T-helper 2 cell treated with Interferon-gamma antibody and Interleukin-4, amounts not matched to agents 5 μg/mL and 100 μg/mL, for 36 hours (primary cell): ENCODE data around the gene ADAMTS17.

Experiments
- DNase-seq: peaks from one replicate; pipeline ENCODE4 v3.0.0; 2021; ENCODE audit warnings: low spot score
- H3K27ac Mint-ChIP-seq: one replicate; pipeline ENCODE4 v1.8.0; 2021; ENCODE audit warnings: mild to moderate bottlenecking, mixed read lengths
- H3K27me3 Mint-ChIP-seq: one replicate; pipeline ENCODE4 v1.8.0; 2021; ENCODE audit warnings: low read depth, mixed read lengths
- H3K36me3 Mint-ChIP-seq: one replicate; pipeline ENCODE4 v1.8.0; 2021; ENCODE audit warnings: low read depth, mixed read lengths
- H3K4me1 Mint-ChIP-seq: one replicate; pipeline ENCODE4 v1.8.0; 2021; ENCODE audit warnings: low read depth, mixed read lengths
- H3K4me3 Mint-ChIP-seq: one replicate; pipeline ENCODE4 v1.8.0; 2022; ENCODE audit warnings: mild to moderate bottlenecking, moderate library complexity, mixed read lengths
- H3K9me3 Mint-ChIP-seq: one replicate; pipeline ENCODE4 v1.8.0; 2021; ENCODE audit warnings: mixed read lengths

ADAMTS17 gene

DNA sequence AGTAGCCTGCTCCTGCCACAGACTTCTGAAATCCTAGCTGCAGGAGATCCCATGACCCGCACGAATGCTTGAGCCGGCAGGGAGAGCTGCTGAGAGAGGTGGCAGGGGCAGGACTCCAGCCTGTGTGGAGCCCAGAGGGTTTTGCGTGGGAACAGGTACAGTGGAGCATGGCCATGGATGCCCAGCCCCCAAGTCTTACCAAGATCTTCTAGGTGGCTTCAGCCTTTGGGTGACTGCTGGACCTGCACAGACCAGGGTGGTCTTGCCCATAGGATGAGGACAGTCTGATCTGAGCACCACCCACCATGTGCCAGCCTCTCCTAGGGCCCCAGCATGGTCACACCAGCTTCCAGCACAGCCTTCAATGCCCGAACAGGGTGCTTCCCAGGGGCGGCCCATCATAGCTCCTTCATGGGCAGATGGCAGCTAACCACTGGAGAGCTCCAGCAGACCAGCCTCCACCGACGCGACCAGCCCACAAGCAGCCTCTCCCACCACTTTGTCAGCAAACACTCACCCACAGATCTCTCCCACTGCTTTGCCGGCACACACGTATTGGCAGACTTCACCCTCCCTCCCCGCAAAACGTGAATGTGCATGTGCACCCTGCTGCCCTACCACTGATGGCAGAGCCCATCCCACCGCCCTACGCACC is 56.0 kb downstream of the ADAMTS17 start:
- Mint-ChIP-seq H3K36me3 (no peaks in the 10 kb centered on the region), H3K4me3 (no peak overlapping the region), H3K9me3 (no peaks in the 10 kb centered on the region), H3K27me3 (no peaks in the 10 kb centered on the region), H3K27ac (no peak overlapping the region), H3K4me1 (no peaks in the 10 kb centered on the region)
- no peak for DNase-seq

DNA sequence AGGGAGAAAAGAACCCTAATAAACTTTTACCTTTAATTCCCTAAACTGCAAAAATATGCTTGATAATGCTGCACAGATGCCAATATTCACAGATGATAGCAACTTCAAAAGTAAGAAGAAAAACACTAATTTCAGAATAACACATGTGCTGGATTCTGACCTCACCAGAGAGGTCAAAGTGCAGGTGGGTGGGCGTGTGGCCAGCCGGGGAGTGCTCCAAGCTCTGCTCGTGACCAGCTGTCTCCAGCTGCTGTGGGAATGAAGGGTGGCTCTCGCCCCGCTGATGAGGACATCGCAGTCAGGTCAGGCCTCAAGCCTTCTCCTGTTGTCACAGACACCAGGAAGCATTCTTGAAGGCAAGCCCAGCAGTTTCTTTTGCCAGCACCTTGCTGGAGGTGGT is 57.1 kb downstream of the ADAMTS17 start:
- Mint-ChIP-seq H3K4me3 (no peak overlapping the region), H3K27me3 (no peaks in the 10 kb centered on the region), H3K4me1 (no peaks in the 10 kb centered on the region), H3K9me3 (no peaks in the 10 kb centered on the region), H3K27ac (no peak overlapping the region), H3K36me3 (no peaks in the 10 kb centered on the region)
- no peak for DNase-seq

DNA sequence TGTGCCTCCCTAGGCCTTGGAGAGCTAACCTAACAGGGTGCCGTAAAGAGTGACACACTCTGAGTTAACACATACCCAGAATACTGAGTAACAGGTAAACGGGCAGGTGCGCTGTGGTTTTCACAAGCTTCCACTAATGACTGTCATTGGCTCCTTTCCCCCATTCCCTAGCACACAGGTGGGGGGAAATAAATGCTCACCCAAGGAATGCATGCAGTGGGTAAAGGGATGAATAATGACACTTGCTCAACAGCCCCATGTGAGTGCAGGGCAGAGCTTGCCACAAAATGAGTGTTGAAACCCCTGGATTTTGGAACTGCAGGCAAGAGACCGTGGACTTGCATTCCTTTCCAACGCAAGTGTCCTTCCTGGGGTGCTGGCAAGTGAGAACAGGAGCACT is 57.6 kb downstream of the ADAMTS17 start:
- H3K36me3 Mint-ChIP-seq: no peaks in the 10 kb centered on the region
- no peaks in the 10 kb centered on the region for H3K9me3 Mint-ChIP-seq
- H3K27ac Mint-ChIP-seq: no peak overlapping the region
- no peak for DNase-seq
- H3K4me3 Mint-ChIP-seq: no peak overlapping the region
- H3K4me1 Mint-ChIP-seq: no peaks in the 10 kb centered on the region
- H3K27me3 Mint-ChIP-seq: no peaks in the 10 kb centered on the region

DNA sequence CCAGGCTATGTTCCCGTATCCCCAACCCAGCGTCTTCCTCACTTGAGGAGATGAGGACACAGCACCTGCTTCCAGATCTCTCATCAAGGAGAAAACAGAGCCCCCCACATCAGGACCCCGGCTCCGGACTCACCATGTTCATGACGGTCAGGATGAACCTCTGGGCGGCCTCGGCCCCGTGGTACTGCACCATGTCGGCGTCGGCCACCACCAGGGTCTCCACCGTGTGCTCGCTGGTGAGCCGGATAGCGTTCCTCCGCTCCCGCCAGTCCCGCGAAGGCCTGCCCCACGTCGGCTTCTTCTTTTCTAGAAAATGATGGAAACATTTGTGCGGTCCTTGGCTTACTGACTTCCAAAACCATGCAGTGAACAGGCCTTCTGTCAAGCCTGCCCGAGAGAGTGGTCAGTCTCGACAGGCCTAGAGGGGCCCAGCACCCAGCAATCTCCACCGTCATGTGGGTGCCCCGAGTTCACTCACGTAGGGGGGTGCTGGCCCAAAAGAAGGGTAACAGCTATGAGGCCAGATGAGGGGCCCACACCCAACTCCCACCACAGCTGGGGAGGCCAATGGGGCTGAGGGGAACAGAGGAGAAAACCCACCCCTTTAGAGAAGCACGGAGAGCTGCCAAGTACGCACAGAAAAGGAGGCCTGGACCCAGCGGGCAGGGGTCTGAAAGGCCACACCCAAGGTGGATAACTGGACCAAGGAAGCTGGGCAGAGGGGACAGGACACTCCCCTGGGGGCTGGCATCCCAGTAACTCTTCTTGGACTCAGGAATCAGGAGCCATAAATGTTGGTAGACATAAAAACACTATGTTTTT is 60.5 kb downstream of the ADAMTS17 start:
- no peaks in the 10 kb centered on the region for H3K27me3 Mint-ChIP-seq
- DNase-seq: no peak
- H3K9me3 Mint-ChIP-seq: no peaks in the 10 kb centered on the region
- no peaks in the 10 kb centered on the region for H3K4me1 Mint-ChIP-seq
- H3K4me3 Mint-ChIP-seq: no peak overlapping the region
- H3K27ac Mint-ChIP-seq: no peak overlapping the region
- H3K36me3 Mint-ChIP-seq: no peaks in the 10 kb centered on the region

DNA sequence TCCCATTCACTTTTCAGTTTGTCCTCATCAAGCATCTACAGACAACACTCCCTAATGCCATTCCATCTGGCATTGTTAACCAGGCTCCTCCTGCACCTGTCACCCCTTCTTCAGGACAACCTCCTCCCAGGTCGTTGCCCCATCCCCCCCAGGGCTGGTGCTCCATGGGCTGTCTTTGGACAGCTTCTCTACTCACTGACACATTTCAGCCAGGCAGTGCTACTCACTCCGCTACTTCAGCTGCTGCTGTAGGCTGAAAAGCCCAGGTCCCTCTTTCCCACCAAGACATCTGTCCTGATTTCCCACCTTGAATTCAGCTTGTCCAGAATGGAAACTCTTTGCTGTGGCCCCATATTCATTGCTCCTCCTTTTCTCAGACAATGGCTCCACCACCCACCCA is 61.9 kb downstream of the ADAMTS17 start:
- Mint-ChIP-seq H3K36me3 (no peaks in the 10 kb centered on the region), H3K4me3 (no peak overlapping the region), H3K27me3 (no peaks in the 10 kb centered on the region), H3K27ac (no peak overlapping the region), H3K4me1 (no peaks in the 10 kb centered on the region), H3K9me3 (no peaks in the 10 kb centered on the region)
- no peak for DNase-seq

DNA sequence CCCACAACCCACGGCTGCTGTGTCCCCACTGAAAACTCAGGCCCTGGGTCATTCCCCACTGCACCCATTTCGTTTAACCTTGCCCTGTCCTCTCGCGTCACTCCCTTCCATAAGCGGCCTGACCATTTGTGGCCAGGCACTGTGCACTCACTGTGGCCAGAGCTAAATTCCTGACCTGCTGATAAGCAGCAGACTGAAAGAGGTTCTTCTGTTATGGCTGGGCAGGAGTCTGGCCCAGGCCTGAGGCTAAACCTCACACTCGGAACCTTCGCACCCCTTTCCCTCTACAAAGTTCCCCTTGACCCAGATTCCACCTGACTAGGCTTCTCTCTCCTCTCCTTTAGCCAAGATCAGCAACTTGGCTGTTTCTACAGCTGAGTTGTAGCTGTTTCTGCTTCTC is 62.3 kb downstream of the ADAMTS17 start:
- DNase-seq: no peak
- H3K4me3 Mint-ChIP-seq: no peak overlapping the region
- no peak overlapping the region for H3K27ac Mint-ChIP-seq

DNA sequence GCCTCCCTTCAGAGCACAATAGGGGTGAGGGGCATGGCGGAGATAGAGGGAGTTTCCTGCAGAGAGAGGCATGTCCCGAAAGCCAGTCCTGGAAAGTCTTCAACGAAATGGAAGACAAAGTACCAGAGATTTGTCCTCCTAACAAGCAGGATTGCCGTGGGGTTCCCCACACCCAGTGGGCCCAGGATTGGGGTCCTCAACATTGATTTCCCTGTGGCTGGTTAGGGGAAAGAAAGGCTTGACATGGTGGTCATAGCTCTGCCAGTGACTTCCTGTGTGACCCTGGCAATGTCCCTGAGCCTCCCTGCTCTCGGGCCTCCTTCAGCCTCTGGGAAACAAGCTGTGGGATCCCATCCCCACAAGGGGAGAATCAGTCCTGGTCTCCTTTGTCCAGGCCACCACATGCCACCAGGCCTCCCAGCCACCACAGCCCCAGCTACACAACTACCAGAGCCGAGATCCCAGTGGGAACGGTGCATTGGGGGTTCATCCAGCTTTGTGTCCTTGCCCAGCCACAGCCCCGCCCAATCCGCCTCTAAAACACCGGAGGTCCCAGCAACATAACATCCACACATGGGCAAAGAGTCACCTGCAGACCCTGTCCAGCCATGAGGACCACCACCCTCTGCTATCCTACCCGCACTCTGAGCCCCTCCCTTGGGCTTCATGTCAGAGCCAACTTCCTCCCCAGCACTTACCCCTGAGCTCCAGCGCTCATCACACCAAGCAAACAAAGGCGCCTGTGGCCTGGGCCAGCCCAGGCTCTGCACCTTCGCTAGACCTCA is 63.0 kb downstream of the ADAMTS17 start:
- Mint-ChIP-seq H3K9me3 (peaks cover 3% of the 10 kb centered on the region), H3K4me1 (no peaks in the 10 kb centered on the region), H3K36me3 (no peaks in the 10 kb centered on the region), H3K27ac (no peak overlapping the region), H3K27me3 (no peaks in the 10 kb centered on the region), H3K4me3 (no peak overlapping the region)
- DNase-seq: no peak

More for the DNA sequence above, 62.3 kb downstream of the ADAMTS17 start:
- Mint-ChIP-seq H3K4me1 (no peaks in the 10 kb centered on the region), H3K9me3 (no peaks in the 10 kb centered on the region), H3K36me3 (no peaks in the 10 kb centered on the region), H3K27me3 (no peaks in the 10 kb centered on the region)

DNA sequence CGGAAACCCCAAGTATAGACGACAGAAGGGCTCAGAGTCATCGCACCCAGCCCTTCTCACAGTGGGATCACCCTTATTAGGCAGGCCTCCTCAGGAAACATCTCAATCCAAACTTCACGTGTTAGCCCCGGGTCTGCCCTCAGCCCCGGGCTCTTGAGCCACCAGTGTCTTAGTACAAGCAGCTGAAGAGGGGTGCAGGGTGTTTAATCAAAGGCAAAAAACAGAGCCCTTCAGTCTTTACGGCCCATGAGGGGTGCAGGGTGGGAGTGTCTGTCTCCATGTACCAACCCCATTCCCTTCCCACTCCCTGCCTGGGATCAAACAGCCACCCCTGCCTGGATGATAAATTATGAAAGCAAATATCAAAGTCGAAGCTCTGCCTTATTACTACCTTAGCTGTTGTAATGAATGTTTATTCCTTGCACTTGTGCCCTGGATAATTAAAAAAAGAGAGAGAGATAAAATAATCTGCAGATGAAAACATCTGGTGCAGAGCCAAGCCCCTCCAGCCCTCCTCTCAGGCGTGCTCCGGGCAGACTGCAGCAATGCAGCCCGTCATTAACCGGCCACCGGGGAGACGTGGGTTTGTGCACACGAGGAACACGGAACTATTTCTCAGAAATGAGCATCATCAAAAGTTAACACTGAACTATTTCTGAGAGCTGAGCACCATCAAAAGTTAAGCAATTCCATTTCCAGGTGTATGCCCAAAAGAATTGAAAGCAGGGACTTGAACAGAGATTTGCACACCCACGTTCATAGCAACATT is 64.5 kb downstream of the ADAMTS17 start:
- no peaks in the 10 kb centered on the region for H3K27me3 Mint-ChIP-seq
- no peaks in the 10 kb centered on the region for H3K36me3 Mint-ChIP-seq
- H3K4me3 Mint-ChIP-seq: no peak overlapping the region
- no peak for DNase-seq
- no peaks in the 10 kb centered on the region for H3K4me1 Mint-ChIP-seq
- peaks cover 18% of the 10 kb centered on the region for H3K9me3 Mint-ChIP-seq
- no peak overlapping the region for H3K27ac Mint-ChIP-seq

DNA sequence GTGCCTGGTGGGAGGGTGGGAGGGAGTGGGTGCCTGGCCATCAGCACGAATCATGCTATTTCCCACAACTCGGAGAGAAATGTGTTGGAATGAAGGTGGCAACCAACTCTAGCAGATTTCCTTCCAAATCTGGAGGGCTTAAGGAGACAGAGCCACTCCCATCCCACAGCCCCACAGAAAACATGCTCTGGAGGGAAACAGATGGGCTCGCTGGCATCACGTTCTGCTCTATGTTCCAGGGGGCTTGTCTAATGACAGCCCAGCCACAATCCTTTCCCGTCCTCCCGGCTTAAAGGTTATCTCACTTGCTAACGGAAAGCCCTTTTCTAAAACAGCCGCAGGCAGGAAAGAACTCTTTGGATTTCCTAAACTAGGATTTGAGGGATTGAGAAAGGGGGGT is 65.3 kb downstream of the ADAMTS17 start:
- Mint-ChIP-seq H3K9me3 (peaks cover 20% of the 10 kb centered on the region), H3K27ac (no peak overlapping the region), H3K4me3 (no peak overlapping the region), H3K4me1 (no peaks in the 10 kb centered on the region), H3K36me3 (no peaks in the 10 kb centered on the region), H3K27me3 (no peaks in the 10 kb centered on the region)
- DNase-seq: no peak

DNA sequence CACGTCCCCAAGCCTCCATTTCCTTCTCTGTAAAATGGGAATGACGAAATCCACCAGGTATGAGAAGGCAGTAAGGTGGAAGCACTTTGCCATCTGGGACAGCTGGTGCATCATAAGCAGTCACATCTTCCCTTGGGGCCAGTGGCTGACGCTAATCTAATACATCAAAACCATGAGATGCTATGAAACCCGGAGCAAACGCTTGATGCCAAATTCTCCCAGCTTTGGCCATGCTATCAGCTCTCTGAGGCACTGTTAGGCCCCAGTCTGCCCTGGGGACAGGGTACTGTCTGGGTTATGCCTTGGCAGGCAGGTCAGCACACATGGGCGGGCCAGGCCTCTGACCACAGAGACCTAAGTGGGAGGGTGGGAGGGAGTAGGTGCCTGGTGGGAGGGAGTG is 66.1 kb downstream of the ADAMTS17 start:
- Mint-ChIP-seq H3K9me3 (peaks cover 24% of the 10 kb centered on the region), H3K4me3 (no peak overlapping the region), H3K4me1 (no peaks in the 10 kb centered on the region), H3K36me3 (no peaks in the 10 kb centered on the region), H3K27ac (no peak overlapping the region), H3K27me3 (no peaks in the 10 kb centered on the region)
- no peak for DNase-seq

DNA sequence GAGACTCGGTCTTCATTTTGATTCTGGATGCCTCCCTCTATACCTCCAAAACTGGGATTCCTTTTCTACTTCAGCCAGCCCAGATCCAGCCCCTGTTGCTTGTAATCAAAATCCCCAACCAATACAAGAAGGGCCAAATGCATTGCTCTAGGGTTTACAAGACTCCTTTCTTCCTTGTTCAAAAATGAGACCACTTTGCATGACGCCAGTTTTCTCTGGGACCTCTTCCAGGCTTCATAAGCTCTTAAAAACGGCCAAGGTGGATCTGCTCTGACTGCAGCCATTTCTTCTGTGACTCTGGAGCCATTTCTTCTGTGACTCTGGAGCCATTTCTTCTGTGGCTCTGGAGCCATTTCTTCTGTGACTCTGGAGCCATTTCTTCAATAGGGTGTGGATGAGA is 71.9 kb downstream of the ADAMTS17 start:
- Mint-ChIP-seq H3K27ac (no peak overlapping the region), H3K9me3 (peaks cover 24% of the 10 kb centered on the region), H3K4me3 (no peak overlapping the region), H3K27me3 (no peaks in the 10 kb centered on the region), H3K36me3 (no peaks in the 10 kb centered on the region), H3K4me1 (no peaks in the 10 kb centered on the region)
- no peak for DNase-seq

DNA sequence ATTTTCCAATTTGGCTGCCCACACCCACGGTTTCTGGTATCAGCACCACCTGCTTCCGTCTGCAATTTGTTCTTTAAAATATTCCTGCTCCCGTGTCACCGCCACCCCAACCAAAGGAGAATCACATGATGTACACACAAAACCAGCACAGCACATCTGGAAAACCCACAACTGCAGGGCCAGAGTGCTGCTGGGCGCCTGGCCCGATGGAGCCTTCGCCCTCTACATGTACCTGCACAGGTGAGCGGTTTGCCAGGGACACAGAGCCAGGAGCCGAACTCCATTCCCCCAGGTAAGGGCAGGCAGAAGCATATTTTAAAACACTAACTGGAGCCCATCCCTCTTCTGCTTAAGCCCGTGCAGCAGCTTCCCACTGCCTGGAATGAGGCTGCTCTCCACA is 75.6 kb downstream of the ADAMTS17 start:
- Mint-ChIP-seq H3K9me3 (peaks cover 3% of the 10 kb centered on the region), H3K4me1 (no peaks in the 10 kb centered on the region), H3K27me3 (no peaks in the 10 kb centered on the region), H3K36me3 (no peaks in the 10 kb centered on the region), H3K4me3 (no peak overlapping the region), H3K27ac (no peak overlapping the region)
- no peak for DNase-seq

DNA sequence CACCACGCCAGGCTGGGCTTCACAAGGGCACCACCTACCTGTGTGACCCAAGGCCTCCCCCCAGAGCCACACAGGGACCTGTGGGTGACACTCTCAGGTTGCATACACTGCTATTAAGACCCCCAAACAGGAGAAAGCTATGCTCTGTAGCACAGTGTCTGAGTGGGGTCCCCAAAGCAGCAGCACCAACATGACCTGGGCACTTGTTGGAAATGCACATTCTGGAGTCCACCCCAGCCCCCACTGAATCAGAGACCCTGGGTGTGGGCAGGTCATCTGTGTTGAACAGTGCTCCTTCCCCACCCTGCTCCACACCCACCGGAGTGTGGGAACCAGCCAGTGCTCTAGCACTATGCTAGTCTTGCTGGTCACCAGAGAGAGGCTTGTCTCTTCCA is 76.1 kb downstream of the ADAMTS17 start:
- Mint-ChIP-seq H3K4me1 (no peaks in the 10 kb centered on the region), H3K27ac (no peak overlapping the region), H3K9me3 (no peaks in the 10 kb centered on the region), H3K27me3 (no peaks in the 10 kb centered on the region), H3K36me3 (no peaks in the 10 kb centered on the region), H3K4me3 (no peak overlapping the region)
- no peak for DNase-seq
